Immature natural killer cell (primary cell): Measurements from ENCODE around the gene CARMIL3. TPM values are rescaled to one million over a fixed set of nuclear protein-coding genes. Genes with fewer than 3 reads are reported as not detected.
A peak's percentile ranks its signal among the peaks of the same experiment; 100 is the strongest.
"Not testable (repeated sequence)": the region's sequence is repeated elsewhere in the genome, so short reads cannot be mapped to it uniquely, and the experiment has no call there.

Experiments used
- DNase-seq, 3 donors: peaks; one replicate each; pipeline ENCODE4 v3.0.0; 2022; ENCODE audit warnings: mixed read lengths in 1 of 3
- H3K27ac Mint-ChIP-seq, 6 donors: one replicate each; pipeline ENCODE4 v1.8.0; 2020; ENCODE audit warnings: mixed read lengths in 6 of 6, mild to moderate bottlenecking in 5 of 6, inconsistent platforms in 4 of 6, moderate library complexity in 3 of 6
- H3K27me3 Mint-ChIP-seq, 3 donors: one replicate each; pipeline ENCODE4 v1.8.0; 2020 to 2021; ENCODE audit warnings: low read depth in 3 of 3, mild to moderate bottlenecking in 3 of 3, mixed read lengths in 3 of 3, moderate library complexity in 3 of 3, inconsistent platforms in 1 of 3
- H3K36me3 Mint-ChIP-seq, 3 donors: one replicate each; pipeline ENCODE4 v1.8.0; 2020; ENCODE audit warnings: mixed read lengths in 3 of 3, inconsistent platforms in 2 of 3, mild to moderate bottlenecking in 2 of 3
- H3K4me1 Mint-ChIP-seq, 2 donors: one replicate each; pipeline ENCODE4 v1.8.0; 2020; ENCODE audit warnings: inconsistent platforms in 2 of 2, mild to moderate bottlenecking in 2 of 2, mixed read lengths in 2 of 2, moderate library complexity in 1 of 2
- H3K4me3 Mint-ChIP-seq, 5 donors: one replicate each; pipeline ENCODE4 v1.8.0; 2020; ENCODE audit warnings: mild to moderate bottlenecking in 5 of 5, mixed read lengths in 5 of 5, inconsistent platforms in 3 of 5, moderate library complexity in 3 of 5
- H3K9me3 Mint-ChIP-seq, 6 donors: one replicate each; pipeline ENCODE4 v1.8.0; 2020; ENCODE audit warnings: mild to moderate bottlenecking in 6 of 6, mixed read lengths in 6 of 6, inconsistent platforms in 4 of 6, moderate library complexity in 3 of 6
- polyA plus RNA-seq, 3 donors: library from polyadenylated mRNA; unstranded; fragments of 300-500 nt; fragmentation: Illumina TruSeq; gene quantifications; one replicate each; pipeline ENCODE4 v1.2.3, GENCODE V29; 2021

The CARMIL3 gene
- polyA plus RNA-seq, 3 donors from 2014 or later, result 0.09 to 0.82 (median 0.32) TPM

DNA sequence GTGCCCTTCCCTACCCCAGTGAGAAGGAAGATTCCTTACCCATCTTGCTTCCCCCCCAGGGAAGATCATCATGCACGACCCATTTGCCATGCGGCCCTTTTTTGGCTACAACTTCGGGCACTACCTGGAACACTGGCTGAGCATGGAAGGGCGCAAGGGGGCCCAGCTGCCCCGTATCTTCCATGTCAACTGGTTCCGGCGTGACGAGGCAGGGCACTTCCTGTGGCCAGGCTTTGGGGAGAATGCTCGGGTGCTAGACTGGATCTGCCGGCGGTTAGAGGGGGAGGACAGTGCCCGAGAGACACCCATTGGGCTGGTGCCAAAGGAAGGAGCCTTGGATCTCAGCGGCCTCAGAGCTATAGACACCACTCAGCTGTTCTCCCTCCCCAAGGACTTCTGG is 51.6 kb downstream of the CARMIL3 start:
- no peak overlapping the region for H3K4me3 Mint-ChIP-seq
- no peak for DNase-seq
- H3K9me3 Mint-ChIP-seq, result no peaks in the 10 kb centered on the region
- H3K27me3 Mint-ChIP-seq, result peaks cover 0 to 2% (median 0%) of the 10 kb centered on the region in 3 donors
- H3K4me1 Mint-ChIP-seq, result peaks cover 2 to 3% of the 10 kb centered on the region in 2 donors
- peaks cover 7 to 35% (median 19%) of the 10 kb centered on the region in 3 donors for H3K36me3 Mint-ChIP-seq
- no peak overlapping the region for H3K27ac Mint-ChIP-seq

DNA sequence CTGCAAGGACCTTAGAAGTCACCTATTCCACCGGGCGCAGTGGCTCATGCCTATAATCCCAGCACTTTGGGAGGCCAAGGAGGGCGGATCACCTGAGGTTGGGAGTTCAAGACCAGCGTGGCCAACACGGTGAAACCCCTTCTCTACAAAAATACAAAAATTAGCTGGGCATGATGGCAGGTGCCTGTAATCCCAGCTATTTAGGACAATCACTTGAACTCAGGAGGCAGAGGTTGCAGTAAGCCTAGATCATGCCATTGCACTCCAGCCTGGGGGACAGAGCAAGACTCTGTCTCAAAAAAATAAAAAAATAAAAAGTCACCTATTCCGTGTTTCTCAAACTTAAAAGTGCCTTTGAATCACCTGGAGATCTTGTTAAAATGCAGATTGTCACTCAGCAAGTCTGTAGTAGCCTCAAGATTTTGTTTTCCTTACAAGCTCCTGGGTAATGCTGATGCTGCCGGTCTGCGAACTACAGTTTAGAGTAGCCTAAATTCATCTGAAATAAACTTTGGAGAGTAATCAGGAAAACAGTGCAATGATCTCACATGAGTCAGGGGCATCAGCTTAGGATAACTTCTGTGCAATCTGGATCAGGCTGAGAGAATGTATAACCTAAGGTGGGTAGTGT is 53.9 kb downstream of the CARMIL3 start:
- peaks cover 10% of the 10 kb centered on the region in 2 donors for H3K4me1 Mint-ChIP-seq
- DNase-seq, H3K27ac Mint-ChIP-seq, H3K9me3 Mint-ChIP-seq, H3K4me3 Mint-ChIP-seq, H3K27me3 Mint-ChIP-seq: not testable (repeated sequence)
- H3K36me3 Mint-ChIP-seq, result peaks cover 7 to 23% (median 15%) of the 10 kb centered on the region in 3 donors

- H3K27me3 Mint-ChIP-seq, result no peaks in the 10 kb centered on the region
- H3K4me3 Mint-ChIP-seq, result no peak overlapping the region
- H3K4me1 Mint-ChIP-seq, result peaks cover 10% of the 10 kb centered on the region in 2 donors
- no peak for DNase-seq
- no peaks in the 10 kb centered on the region for H3K9me3 Mint-ChIP-seq
- peaks cover 7 to 19% (median 11%) of the 10 kb centered on the region in 3 donors for H3K36me3 Mint-ChIP-seq
- H3K27ac Mint-ChIP-seq, result no peak overlapping the region
Measured at GRCh38 chr14:24106672-24107271, 55.0 kb downstream of the CARMIL3 start.

- Mint-ChIP-seq H3K4me3 (peak overlapping the region in 2 of 5 donors; percentile 2 to 42), H3K36me3 (peaks cover 7 to 11% (median 9%) of the 10 kb centered on the region in 3 donors), H3K4me1 (peaks cover 10 to 13% of the 10 kb centered on the region in 2 donors), H3K27ac (peak overlapping the region; percentile 85 to 98 (median 94)), H3K9me3 (no peaks in the 10 kb centered on the region), H3K27me3 (no peaks in the 10 kb centered on the region)
- no peak for DNase-seq
Measured at GRCh38 chr14:24108336-24108874, 56.6 kb downstream of the CARMIL3 start.

DNA sequence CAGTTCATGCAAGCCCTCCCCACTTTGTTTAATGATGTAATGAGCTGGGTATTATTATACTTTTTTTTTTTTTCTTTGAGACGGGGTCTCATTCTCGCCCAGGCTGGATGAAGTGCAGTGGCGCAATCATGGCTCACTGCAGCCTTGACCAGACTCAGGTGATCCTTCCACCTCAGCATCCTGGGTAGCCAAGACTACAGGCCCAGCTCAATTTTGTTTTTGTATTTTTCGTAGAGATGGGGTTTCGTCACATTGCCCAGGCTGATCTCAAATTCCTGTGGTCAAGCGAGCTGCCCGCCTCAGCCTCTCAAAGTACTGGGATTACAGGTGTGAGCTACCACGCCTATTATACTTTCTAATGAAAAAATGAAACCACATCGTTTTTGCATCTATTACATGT is 58.3 kb downstream of the CARMIL3 start:
- peaks cover 12 to 16% of the 10 kb centered on the region in 2 donors for H3K4me1 Mint-ChIP-seq
- peaks cover 0 to 3% (median 0%) of the 10 kb centered on the region in 3 donors for H3K36me3 Mint-ChIP-seq
- no peak overlapping the region for H3K27ac Mint-ChIP-seq
- no peak overlapping the region for H3K4me3 Mint-ChIP-seq
- H3K9me3 Mint-ChIP-seq, result no peaks in the 10 kb centered on the region
- H3K27me3 Mint-ChIP-seq, result peaks cover 7 to 12% (median 11%) of the 10 kb centered on the region in 3 donors
- DNase-seq, result no peak

GRCh38 chr14:24110523-24110922 is 58.7 kb downstream of the CARMIL3 start:
- Mint-ChIP-seq H3K4me1 (peaks cover 17 to 21% of the 10 kb centered on the region in 2 donors), H3K27me3 (peaks cover 8 to 16% (median 12%) of the 10 kb centered on the region in 3 donors), H3K27ac (peak overlapping the region in 3 of 6 donors; percentile 14 to 80 (median 54)), H3K9me3 (no peaks in the 10 kb centered on the region), H3K36me3 (peaks cover 0 to 5% (median 0%) of the 10 kb centered on the region in 3 donors), H3K4me3 (no peak overlapping the region)
- no peak for DNase-seq

- Mint-ChIP-seq H3K9me3 (no peaks in the 10 kb centered on the region), H3K4me1 (peaks cover 36 to 42% of the 10 kb centered on the region in 2 donors), H3K36me3 (peaks cover 4 to 15% (median 6%) of the 10 kb centered on the region in 3 donors), H3K4me3 (peak overlapping the region; percentile 96 to 100 (median 98)), H3K27me3 (peaks cover 8 to 16% (median 12%) of the 10 kb centered on the region in 3 donors), H3K27ac (peak overlapping the region; percentile 97 to 100 (median 98))
- no peak for DNase-seq
Measured at GRCh38 chr14:24113379-24113800, 61.6 kb downstream of the CARMIL3 start.

DNA sequence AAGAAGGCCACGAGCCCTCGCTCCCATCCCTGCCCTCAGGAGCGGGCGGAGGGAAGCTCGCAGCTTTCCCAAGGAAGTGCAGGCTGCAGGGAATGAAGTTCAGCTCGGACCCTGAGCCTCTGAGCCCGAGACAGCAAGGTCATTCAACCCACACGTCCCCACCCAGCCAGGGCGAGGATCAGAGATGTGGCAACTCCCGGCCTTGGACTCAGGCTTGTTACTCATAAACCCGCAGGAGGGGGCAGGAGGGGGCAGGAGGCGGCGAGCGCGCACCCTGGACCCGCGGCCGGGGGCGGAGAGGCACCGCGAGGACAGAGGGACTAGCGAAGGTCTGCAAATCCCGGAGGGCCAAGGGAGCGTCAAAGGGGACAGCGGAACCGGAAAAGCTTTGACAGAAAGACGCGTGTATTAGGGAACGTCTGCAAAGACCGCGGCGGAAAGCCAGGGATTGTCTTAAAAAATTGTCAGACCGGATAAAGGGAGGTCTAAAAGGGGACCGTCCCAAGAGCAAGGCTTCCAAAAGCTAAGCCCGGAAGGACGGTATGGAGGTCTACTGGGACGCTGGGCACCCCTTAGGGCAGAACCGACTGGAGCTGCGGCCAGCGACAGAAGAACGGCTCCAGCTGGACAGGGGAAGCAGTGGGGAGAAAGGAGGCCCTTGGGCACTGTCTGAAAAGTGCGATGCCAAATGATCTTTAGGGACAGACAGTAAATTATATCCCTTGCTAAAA is 62.2 kb downstream of the CARMIL3 start:
- Mint-ChIP-seq H3K27me3 (peaks cover 8 to 16% (median 12%) of the 10 kb centered on the region in 3 donors), H3K36me3 (peaks cover 10 to 21% (median 12%) of the 10 kb centered on the region in 3 donors), H3K4me1 (peaks cover 32 to 40% of the 10 kb centered on the region in 2 donors), H3K9me3 (no peaks in the 10 kb centered on the region), H3K27ac (peak overlapping the region; percentile 97 to 100 (median 98)), H3K4me3 (peak overlapping the region; percentile 96 to 100 (median 98))
- DNase-seq, result peak; percentile 85 to 88 (median 87)

DNA sequence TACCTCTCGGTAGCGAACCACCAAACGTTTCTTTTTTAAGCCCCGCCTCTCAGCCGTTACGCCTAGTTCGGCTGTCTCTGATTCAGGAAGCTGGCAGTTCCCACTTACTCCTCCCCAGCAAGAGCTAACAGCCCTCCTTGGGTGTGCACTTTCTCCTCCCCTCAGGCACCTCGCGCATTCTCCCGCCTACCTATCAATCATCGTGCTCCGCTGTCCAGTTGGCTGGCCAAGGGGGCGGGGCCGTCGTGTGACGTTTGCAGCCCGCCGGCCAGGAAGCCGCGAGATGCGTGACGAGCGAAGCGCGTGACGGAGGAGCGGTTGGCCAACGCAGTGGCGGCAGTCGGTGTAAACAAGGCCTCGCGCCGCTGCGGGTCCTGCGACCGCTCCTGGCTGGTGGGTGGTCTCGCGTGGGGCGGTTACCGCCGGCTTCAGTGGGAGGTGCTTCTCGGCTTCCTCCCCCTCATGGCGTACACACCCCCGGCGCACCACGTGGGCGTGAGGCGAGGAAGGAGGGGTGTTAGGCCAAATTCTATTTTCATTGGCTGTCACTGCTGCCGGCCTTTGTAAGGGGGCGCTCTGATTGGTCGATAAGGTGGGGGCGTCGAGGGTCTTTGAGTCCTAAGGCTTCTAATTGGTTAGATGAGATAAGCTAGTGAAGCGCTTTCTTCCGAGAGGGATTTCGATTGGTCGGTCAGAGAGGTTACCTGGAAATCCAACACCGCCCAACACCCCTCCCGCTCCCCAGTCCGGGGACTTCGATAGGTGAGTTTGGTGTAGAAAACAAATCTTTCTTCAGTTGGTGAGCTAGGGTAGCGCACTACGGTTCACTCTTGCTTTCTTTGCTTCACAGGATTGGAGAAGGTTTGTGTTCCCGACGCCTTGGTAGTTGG is 63.0 kb downstream of the CARMIL3 start, which contains the start of the genes DCAF11 and NRL:
Gene DCAF11, plus strand, starts transcription at position 246 of the 890 bp plus-strand sequence. CDS start 818 bp downstream, outside the sequence.
Gene NRL, minus strand, starts transcription at position 418 of the 890 bp plus-strand sequence. CDS start 32,101 bp downstream, outside the sequence.
- Mint-ChIP-seq H3K4me1 (peaks cover 30 to 37% of the 10 kb centered on the region in 2 donors), H3K27ac (peak within 1 kb of the TSS; percentile 97 to 100 (median 98)), H3K4me3 (peak within 1 kb of the TSS; percentile 96 to 100 (median 98)), H3K9me3 (no peaks in the 10 kb centered on the region), H3K27me3 (peaks cover 8 to 16% (median 12%) of the 10 kb centered on the region in 3 donors), H3K36me3 (peaks cover 18 to 29% (median 18%) of the 10 kb centered on the region in 3 donors)
- peak; percentile 100 for DNase-seq

- DNase-seq, result no peak
- H3K4me1 Mint-ChIP-seq, result peaks cover 30 to 37% of the 10 kb centered on the region in 2 donors
- H3K27me3 Mint-ChIP-seq, result peaks cover 8 to 16% (median 12%) of the 10 kb centered on the region in 3 donors
- H3K4me3 Mint-ChIP-seq, result peak overlapping the region; percentile 96 to 100 (median 98)
- peaks cover 18 to 32% (median 18%) of the 10 kb centered on the region in 3 donors for H3K36me3 Mint-ChIP-seq
- peak overlapping the region; percentile 97 to 100 (median 98) for H3K27ac Mint-ChIP-seq
- H3K9me3 Mint-ChIP-seq, result no peaks in the 10 kb centered on the region
Measured at GRCh38 chr14:24115422-24116127, 63.8 kb downstream of the CARMIL3 start.

DNA sequence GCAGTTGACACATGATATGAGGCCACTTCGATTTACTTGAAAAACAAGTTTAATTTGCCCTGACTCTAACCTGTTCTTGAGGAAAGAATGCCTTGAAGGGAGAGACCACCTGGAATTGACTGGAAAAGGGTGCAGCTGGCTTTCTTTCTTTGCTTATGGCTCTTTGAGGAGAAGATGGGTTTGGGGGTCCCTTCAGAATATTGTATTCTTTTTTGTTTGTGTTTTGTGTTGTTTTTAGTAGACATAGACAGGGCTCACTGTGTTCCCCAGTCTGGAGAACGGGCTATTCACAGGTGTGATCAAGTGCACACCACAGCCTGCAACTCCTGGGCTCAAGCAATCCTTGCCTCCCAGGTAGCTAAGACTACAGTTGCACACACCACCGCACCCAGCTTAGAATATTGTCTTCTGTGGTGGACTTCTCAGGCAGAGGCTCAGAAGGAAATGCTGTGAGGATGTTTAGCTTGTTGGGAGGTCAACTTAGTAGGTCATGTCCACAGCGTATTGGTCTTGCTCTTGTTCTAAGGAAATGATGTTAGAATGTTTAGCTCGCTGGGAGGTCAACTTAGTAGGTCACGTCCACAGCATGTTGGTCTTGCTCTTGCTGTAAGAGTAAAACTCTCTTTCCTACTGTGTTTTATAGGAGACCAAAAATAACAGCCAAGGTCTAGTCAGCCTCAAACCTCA is 64.5 kb downstream of the CARMIL3 start:
- Mint-ChIP-seq H3K27me3 (peaks cover 8 to 16% (median 12%) of the 10 kb centered on the region in 3 donors), H3K36me3 (peaks cover 18 to 37% (median 18%) of the 10 kb centered on the region in 3 donors), H3K4me3 (peak overlapping the region; percentile 96 to 100 (median 98)), H3K9me3 (no peaks in the 10 kb centered on the region), H3K4me1 (peaks cover 30 to 37% of the 10 kb centered on the region in 2 donors), H3K27ac (peak overlapping the region; percentile 37 to 100 (median 98))
- DNase-seq, result no peak
